ENCODE results near the gene ARL15.

Gene ARL15

GRCh38 chr5:54243483-54244080 is 66.8 kb downstream of the ARL15 start:
- no peak overlapping the region for H2AFZ ChIP-seq (ENCODE audit: low read depth, low read length)
- H3K27me3 ChIP-seq (ENCODE audit: insufficient read depth, low read length): no peaks in the 10 kb centered on the region
- no peak overlapping the region for H3K4me3 ChIP-seq (ENCODE audit: low read length)
- no peaks in the 10 kb centered on the region for H3K36me3 ChIP-seq (ENCODE audit: insufficient read depth, low read length)
- H3K9me3 ChIP-seq (ENCODE audit: low read length): no peaks in the 10 kb centered on the region
- H3K4me1 ChIP-seq (ENCODE audit: insufficient read depth, low read length): no peaks in the 10 kb centered on the region

- no peaks in the 10 kb centered on the region for H3K9me3 ChIP-seq (ENCODE audit: low read length)
- no peaks in the 10 kb centered on the region for H3K4me1 ChIP-seq (ENCODE audit: insufficient read depth, low read length)
- H3K27me3 ChIP-seq (ENCODE audit: insufficient read depth, low read length): no peaks in the 10 kb centered on the region
- H3K36me3 ChIP-seq (ENCODE audit: insufficient read depth, low read length): no peaks in the 10 kb centered on the region
- no peak overlapping the region for H3K4me3 ChIP-seq (ENCODE audit: low read length)
- no peak overlapping the region for H2AFZ ChIP-seq (ENCODE audit: low read depth, low read length)
Measured at GRCh38 chr5:54242297-54242696, 68.1 kb downstream of the ARL15 start.

- no peaks in the 10 kb centered on the region for H3K9me3 ChIP-seq (ENCODE audit: low read length)
- no peaks in the 10 kb centered on the region for H3K27me3 ChIP-seq (ENCODE audit: insufficient read depth, low read length)
- no peaks in the 10 kb centered on the region for H3K4me1 ChIP-seq (ENCODE audit: insufficient read depth, low read length)
- no peaks in the 10 kb centered on the region for H3K36me3 ChIP-seq (ENCODE audit: insufficient read depth, low read length)
- no peak overlapping the region for H3K4me3 ChIP-seq (ENCODE audit: low read length)
- H2AFZ ChIP-seq (ENCODE audit: low read depth, low read length): no peak overlapping the region
Measured at GRCh38 chr5:54234304-54234933, 76.0 kb downstream of the ARL15 start.

GRCh38 chr5:54230936-54231685 is 79.3 kb downstream of the ARL15 start:
- Histone ChIP-seq H2AFZ (ENCODE audit: low read depth, low read length) (no peak overlapping the region), H3K4me3 (ENCODE audit: low read length) (no peak overlapping the region), H3K9me3 (ENCODE audit: low read length) (no peaks in the 10 kb centered on the region)

GRCh38 chr5:54229041-54229780 is 81.2 kb downstream of the ARL15 start:
- Histone ChIP-seq H3K27me3 (ENCODE audit: insufficient read depth, low read length) (no peaks in the 10 kb centered on the region), H2AFZ (ENCODE audit: low read depth, low read length) (no peak overlapping the region), H3K4me1 (ENCODE audit: insufficient read depth, low read length) (no peaks in the 10 kb centered on the region), H3K9me3 (ENCODE audit: low read length) (no peaks in the 10 kb centered on the region), H3K4me3 (ENCODE audit: low read length) (no peak overlapping the region), H3K36me3 (ENCODE audit: insufficient read depth, low read length) (no peaks in the 10 kb centered on the region)

More at GRCh38 chr5:54230936-54231685, 79.3 kb downstream of the ARL15 start:
- no peaks in the 10 kb centered on the region for H3K36me3 ChIP-seq (ENCODE audit: insufficient read depth, low read length)
- no peaks in the 10 kb centered on the region for H3K4me1 ChIP-seq (ENCODE audit: insufficient read depth, low read length)
- no peaks in the 10 kb centered on the region for H3K27me3 ChIP-seq (ENCODE audit: insufficient read depth, low read length)

GRCh38 chr5:54227759-54228158 is 82.6 kb downstream of the ARL15 start:
- H3K9me3 ChIP-seq (ENCODE audit: low read length): no peaks in the 10 kb centered on the region
- no peaks in the 10 kb centered on the region for H3K27me3 ChIP-seq (ENCODE audit: insufficient read depth, low read length)
- H3K4me3 ChIP-seq (ENCODE audit: low read length): no peak overlapping the region
- no peak overlapping the region for H2AFZ ChIP-seq (ENCODE audit: low read depth, low read length)
- H3K36me3 ChIP-seq (ENCODE audit: insufficient read depth, low read length): no peaks in the 10 kb centered on the region
- H3K4me1 ChIP-seq (ENCODE audit: insufficient read depth, low read length): no peaks in the 10 kb centered on the region

GRCh38 chr5:54227109-54227508 is 83.3 kb downstream of the ARL15 start:
- H3K27me3 ChIP-seq (ENCODE audit: insufficient read depth, low read length): no peaks in the 10 kb centered on the region
- H3K9me3 ChIP-seq (ENCODE audit: low read length): no peaks in the 10 kb centered on the region
- H3K36me3 ChIP-seq (ENCODE audit: insufficient read depth, low read length): no peaks in the 10 kb centered on the region
- no peak overlapping the region for H2AFZ ChIP-seq (ENCODE audit: low read depth, low read length)
- H3K4me3 ChIP-seq (ENCODE audit: low read length): no peak overlapping the region
- H3K4me1 ChIP-seq (ENCODE audit: insufficient read depth, low read length): no peaks in the 10 kb centered on the region

- Histone ChIP-seq H3K9me3 (ENCODE audit: low read length) (no peaks in the 10 kb centered on the region), H3K36me3 (ENCODE audit: insufficient read depth, low read length) (no peaks in the 10 kb centered on the region), H3K4me3 (ENCODE audit: low read length) (no peak overlapping the region), H2AFZ (ENCODE audit: low read depth, low read length) (no peak overlapping the region), H3K4me1 (ENCODE audit: insufficient read depth, low read length) (no peaks in the 10 kb centered on the region), H3K27me3 (ENCODE audit: insufficient read depth, low read length) (no peaks in the 10 kb centered on the region)
Measured at GRCh38 chr5:54226215-54226614, 84.2 kb downstream of the ARL15 start.

GRCh38 chr5:54224103-54224826 is 86.1 kb downstream of the ARL15 start:
- Histone ChIP-seq H3K4me3 (ENCODE audit: low read length) (no peak overlapping the region), H3K36me3 (ENCODE audit: insufficient read depth, low read length) (no peaks in the 10 kb centered on the region), H2AFZ (ENCODE audit: low read depth, low read length) (no peak overlapping the region), H3K27me3 (ENCODE audit: insufficient read depth, low read length) (no peaks in the 10 kb centered on the region), H3K4me1 (ENCODE audit: insufficient read depth, low read length) (no peaks in the 10 kb centered on the region), H3K9me3 (ENCODE audit: low read length) (no peaks in the 10 kb centered on the region)

GRCh38 chr5:54222336-54222735 is 88.0 kb downstream of the ARL15 start:
- H3K27me3 ChIP-seq (ENCODE audit: insufficient read depth, low read length): no peaks in the 10 kb centered on the region
- no peaks in the 10 kb centered on the region for H3K36me3 ChIP-seq (ENCODE audit: insufficient read depth, low read length)
- H3K9me3 ChIP-seq (ENCODE audit: low read length): no peaks in the 10 kb centered on the region
- H3K4me1 ChIP-seq (ENCODE audit: insufficient read depth, low read length): no peaks in the 10 kb centered on the region
- no peak overlapping the region for H2AFZ ChIP-seq (ENCODE audit: low read depth, low read length)
- H3K4me3 ChIP-seq (ENCODE audit: low read length): no peak overlapping the region

- Histone ChIP-seq H3K36me3 (ENCODE audit: insufficient read depth, low read length) (no peaks in the 10 kb centered on the region), H2AFZ (ENCODE audit: low read depth, low read length) (no peak overlapping the region), H3K4me1 (ENCODE audit: insufficient read depth, low read length) (no peaks in the 10 kb centered on the region), H3K9me3 (ENCODE audit: low read length) (no peaks in the 10 kb centered on the region), H3K4me3 (ENCODE audit: low read length) (no peak overlapping the region), H3K27me3 (ENCODE audit: insufficient read depth, low read length) (no peaks in the 10 kb centered on the region)
Measured at GRCh38 chr5:54221135-54221534, 89.2 kb downstream of the ARL15 start.

- H3K36me3 ChIP-seq (ENCODE audit: insufficient read depth, low read length): no peaks in the 10 kb centered on the region
- H2AFZ ChIP-seq (ENCODE audit: low read depth, low read length): no peak overlapping the region
- no peaks in the 10 kb centered on the region for H3K27me3 ChIP-seq (ENCODE audit: insufficient read depth, low read length)
- peaks cover 6% of the 10 kb centered on the region for H3K4me1 ChIP-seq (ENCODE audit: insufficient read depth, low read length)
- no peak overlapping the region for H3K4me3 ChIP-seq (ENCODE audit: low read length)
- no peaks in the 10 kb centered on the region for H3K9me3 ChIP-seq (ENCODE audit: low read length)
Measured at GRCh38 chr5:54220230-54221040, 89.9 kb downstream of the ARL15 start.

Data from neuron (in vitro differentiated cells).